Neural cell (in vitro differentiated cells): ENCODE measurements around the gene MAP3K20. TPM values are rescaled to one million over a fixed set of nuclear protein-coding genes. Genes with fewer than 3 reads are reported as not detected.

Experiments
- H2AFZ ChIP-seq: fragments of 200-600, 300-800 bp; sonication (generic), shearing (Covaris generic); 2 replicates; pipeline ENCODE4 v1.6.0; 2014; ENCODE audit warnings: low read depth, mild to moderate bottlenecking, antibody characterized with exemption, low read length, moderate library complexity
- H3F3A ChIP-seq: fragments of 200-600 bp; shearing (Covaris generic); 2 replicates; pipeline ENCODE4 v1.6.1; 2016; ENCODE audit warnings: mild to moderate bottlenecking, moderate library complexity, mixed read lengths, antibody characterized with exemption, low read length; ENCODE audit not compliant: insufficient read depth, poor library complexity, severe bottlenecking
- H3K27ac ChIP-seq: fragments of 200-600, 300-800 bp; sonication (generic), shearing (Covaris generic); 2 replicates; pipeline ENCODE4 v1.5.1; 2014; ENCODE audit warnings: mild to moderate bottlenecking, low read length, moderate library complexity
- H3K27me3 ChIP-seq: fragments of 300-800, 200-600 bp; sonication (generic), shearing (Covaris generic); 2 replicates; pipeline ENCODE4 v1.6.0; 2014; ENCODE audit warnings: mild to moderate bottlenecking, low read depth, low read length, moderate library complexity; ENCODE audit not compliant: insufficient read depth
- H3K36me3 ChIP-seq: fragments of 300-800, 200-600 bp; sonication (generic), shearing (Covaris generic); 2 replicates; pipeline ENCODE4 v1.5.1; 2014; ENCODE audit warnings: mild to moderate bottlenecking, antibody characterized with exemption, low read length, moderate library complexity; ENCODE audit not compliant: insufficient read depth
- H3K4me2 ChIP-seq: fragments of 300-800, 200-600 bp; sonication (generic), shearing (Covaris generic); 2 replicates; pipeline ENCODE4 v1.6.0; 2014; ENCODE audit warnings: mild to moderate bottlenecking, low read length
- H3K4me3 ChIP-seq: fragments of 300-800, 200-600 bp; sonication (generic), shearing (Covaris generic); 2 replicates; pipeline ENCODE4 v1.5.1; 2014; ENCODE audit warnings: mild to moderate bottlenecking, low read length, moderate library complexity
- H3K79me2 ChIP-seq: fragments of 200-600 bp; shearing (Covaris generic); replicated peaks from 2 replicates; pipeline ENCODE4 v1.6.0; 2014; ENCODE audit warnings: mild to moderate bottlenecking, low read length, moderate library complexity; ENCODE audit not compliant: insufficient read depth
- H3K9ac ChIP-seq: fragments of 300-800, 200-600 bp; sonication (generic), shearing (Covaris generic); 2 replicates; pipeline ENCODE4 v1.6.1; 2016; ENCODE audit warnings: mild to moderate bottlenecking, low read length, mixed read lengths
- H3K9me2 ChIP-seq: fragments of 200-600 bp; shearing (Covaris generic); 2 replicates; pipeline ENCODE4 v1.6.1; 2016; ENCODE audit warnings: mild to moderate bottlenecking, low read length, mixed read lengths; ENCODE audit not compliant: insufficient read depth
- H3K9me3 ChIP-seq: fragments of 200-600, 300-800 bp; sonication (generic), shearing (Covaris generic); 2 replicates; pipeline ENCODE4 v1.6.1; 2016; ENCODE audit warnings: mild to moderate bottlenecking, mixed run types, low read length, moderate library complexity, mixed read lengths
- H4K20me1 ChIP-seq: fragments of 200-600 bp; shearing (Covaris generic); 2 replicates; pipeline ENCODE4 v1.6.1; 2016; ENCODE audit warnings: mild to moderate bottlenecking, mixed run types; ENCODE audit not compliant: insufficient read depth
- CTCF ChIP-seq: fragments of 450-650 bp; IDR thresholded peaks from 2 replicates; pipeline ENCODE4 v1.5.1; 2014; ENCODE audit warnings: antibody characterized with exemption, mild to moderate bottlenecking, moderate library complexity; ENCODE audit not compliant: poor library complexity, severe bottlenecking
- EP300 ChIP-seq: fragments of 450-650 bp; conservative IDR thresholded peaks from 2 replicates; pipeline ENCODE4 v1.6.1; 2014; ENCODE audit warnings: antibody characterized with exemption, mild to moderate bottlenecking, moderate library complexity; ENCODE audit not compliant: poor library complexity, severe bottlenecking
- EZH2 ChIP-seq: fragments of 200-600, 300-800 bp; shearing (Covaris generic), sonication (generic); IDR thresholded peaks from 2 replicates; pipeline ENCODE4 v1.6.1; 2014; ENCODE audit warnings: antibody characterized with exemption, low read length, borderline replicate concordance, mild to moderate bottlenecking; ENCODE audit not compliant: insufficient read depth, poor library complexity, severe bottlenecking
- MXI1 ChIP-seq: fragments of 450-650 bp; conservative IDR thresholded peaks from 2 replicates; pipeline ENCODE4 v1.6.1; 2014; ENCODE audit warnings: antibody characterized with exemption, mild to moderate bottlenecking; ENCODE audit not compliant: poor library complexity, severe bottlenecking
- POLR2AphosphoS5 ChIP-seq: IDR thresholded peaks from 2 replicates; pipeline ENCODE4 v1.6.1; 2012
- RAD21 ChIP-seq: fragments of 450-650 bp; conservative IDR thresholded peaks from 2 replicates; pipeline ENCODE4 v1.6.1; 2014; ENCODE audit warnings: antibody characterized with exemption, mild to moderate bottlenecking, moderate library complexity
- REST ChIP-seq: IDR thresholded peaks from 2 replicates; pipeline ENCODE4 v1.6.1; 2012; ENCODE audit warnings: borderline replicate concordance
- SMC3 ChIP-seq: fragments of 450-650 bp; conservative IDR thresholded peaks from 2 replicates; pipeline ENCODE4 v1.6.1; 2014; ENCODE audit warnings: antibody characterized with exemption, mild to moderate bottlenecking, moderate library complexity; ENCODE audit not compliant: poor library complexity
- TAF1 ChIP-seq: IDR thresholded peaks from 2 replicates; pipeline ENCODE4 v1.6.1; 2012; ENCODE audit warnings: low read depth
- polyA plus RNA-seq: library from polyadenylated mRNA; depleted of rRNA; stranded (reverse); fragments of >200 nt; gene quantifications from 2 replicates; pipeline ENCODE4 v1.2.3, GENCODE V29; 2014

Gene MAP3K20
- polyA plus RNA-seq, 1 donor from 2014 or later = 0.48 TPM

- H3K27ac ChIP-seq = no peak overlapping the region
- H3K27me3 ChIP-seq = no peaks in the 10 kb centered on the region
- no peaks in the 10 kb centered on the region for H4K20me1 ChIP-seq
- no peaks in the 10 kb centered on the region for H3F3A ChIP-seq
- no peak overlapping the region for H3K4me2 ChIP-seq
- no peak overlapping the region for H3K4me3 ChIP-seq
- no peaks in the 10 kb centered on the region for H3K79me2 ChIP-seq
- no peak overlapping the region for H2AFZ ChIP-seq
- H3K9ac ChIP-seq = no peak overlapping the region
- TF ChIP-seq RAD21 = no peak
- TF ChIP-seq CTCF = no peak
- TF ChIP-seq MXI1 = no peak
- no peak for TF ChIP-seq TAF1
- no peak for TF ChIP-seq POLR2AphosphoS5
- TF ChIP-seq EP300 = no peak
- no peak for TF ChIP-seq REST
- TF ChIP-seq SMC3 = no peak
- TF ChIP-seq EZH2 = no peak
- no peaks in the 10 kb centered on the region for H3K9me3 ChIP-seq
- no peaks in the 10 kb centered on the region for H3K36me3 ChIP-seq
- H3K9me2 ChIP-seq = no peaks in the 10 kb centered on the region
These were observed 141.6 kb downstream of the MAP3K20 start for GRCh38 chr2:173217116-173217840.

- H3K27ac ChIP-seq = no peak overlapping the region
- H3K4me2 ChIP-seq = no peak overlapping the region
- H2AFZ ChIP-seq = no peak overlapping the region
- no peak overlapping the region for H3K4me3 ChIP-seq
- no peaks in the 10 kb centered on the region for H3F3A ChIP-seq
- H4K20me1 ChIP-seq = no peaks in the 10 kb centered on the region
- no peaks in the 10 kb centered on the region for H3K36me3 ChIP-seq
- no peaks in the 10 kb centered on the region for H3K79me2 ChIP-seq
- H3K9me3 ChIP-seq = no peaks in the 10 kb centered on the region
- no peak overlapping the region for H3K9ac ChIP-seq
- H3K27me3 ChIP-seq = no peaks in the 10 kb centered on the region
- H3K9me2 ChIP-seq = no peaks in the 10 kb centered on the region
- TF ChIP-seq POLR2AphosphoS5 = no peak
- no peak for TF ChIP-seq EZH2
- TF ChIP-seq SMC3 = no peak
- no peak for TF ChIP-seq CTCF
These were observed 142.8 kb downstream of the MAP3K20 start for GRCh38 chr2:173218326-173219056.
